Progenitor cell of endocrine pancreas (in vitro differentiated cells): ENCODE measurements around the gene VAMP1. TPM values are rescaled to one million over a fixed set of nuclear protein-coding genes. Genes with fewer than 3 reads are reported as not detected.
A peak's percentile ranks its signal among the peaks of the same experiment; 100 is the strongest.
"Not testable (repeated sequence)": the region's sequence is repeated elsewhere in the genome, so short reads cannot be mapped to it uniquely, and the experiment has no call there.

Experiments used
- DNase-seq: peaks from one replicate; pipeline ENCODE4 v3.0.0; 2021; ENCODE audit warnings: low spot score; ENCODE audit not compliant: unreplicated experiment
- H3K27ac Mint-ChIP-seq: 2 replicates; pipeline ENCODE4 v1.8.0; 2021; ENCODE audit warnings: mild to moderate bottlenecking, moderate library complexity, mixed read lengths
- H3K27me3 Mint-ChIP-seq: 2 replicates; pipeline ENCODE4 v1.8.0; 2021; ENCODE audit warnings: mixed read lengths
- H3K36me3 Mint-ChIP-seq: 2 replicates; pipeline ENCODE4 v1.8.0; 2022; ENCODE audit warnings: mixed read lengths; ENCODE audit not compliant: insufficient read depth
- H3K4me1 Mint-ChIP-seq: 2 replicates; pipeline ENCODE4 v1.8.0; 2021; ENCODE audit warnings: low read depth, mixed read lengths
- H3K4me3 Mint-ChIP-seq: 2 replicates; pipeline ENCODE4 v1.8.0; 2021; ENCODE audit warnings: low read depth, mild to moderate bottlenecking, moderate library complexity, mixed read lengths
- H3K9me3 Mint-ChIP-seq: 2 replicates; pipeline ENCODE4 v1.8.0; 2021; ENCODE audit warnings: low read depth, mixed read lengths
- CTCF ChIP-seq: fragments of 200-600 bp; sonication (generic); IDR thresholded peaks from one replicate; pipeline ENCODE4 v1.5.0; 2021; ENCODE audit warnings: antibody characterized with exemption, mild to moderate bottlenecking; ENCODE audit not compliant: unreplicated experiment
- long read RNA-seq: library from polyadenylated mRNA; unstranded; transcript quantifications from one replicate; pipeline ENCODE4 v2.0.0, GENCODE V29; 2020
- total RNA-seq: library from RNA; stranded (reverse); gene quantifications from 2 replicates; pipeline ENCODE4 v1.2.1, GENCODE V29; 2021

Gene VAMP1
- total RNA-seq: 3.6 and 5.5 TPM in 2 replicates
- long read RNA-seq, partial matches to known transcripts: 0 of 2 reads
- long read RNA-seq, other reads (novel, unspliced or antisense): 0 of 2 reads

- peak; percentile 97 for DNase-seq
- H3K36me3 Mint-ChIP-seq: no peaks in the 10 kb centered on the region
- H3K27ac Mint-ChIP-seq: peak within 1 kb of the TSS; percentile 94
- H3K9me3 Mint-ChIP-seq: no peaks in the 10 kb centered on the region
- peaks cover 12% of the 10 kb centered on the region for H3K4me1 Mint-ChIP-seq
- peaks cover 43% of the 10 kb centered on the region for H3K27me3 Mint-ChIP-seq
- TF ChIP-seq CTCF: peak; percentile 4
- peak within 1 kb of the TSS; percentile 80 for H3K4me3 Mint-ChIP-seq
These were observed at the start of gene VAMP1 for GRCh38 chr12:6470375-6471163. Gene VAMP1 (minus strand): TSS chr12:6470677. CDS start chr12:6470531, 146 bp downstream.

GRCh38 chr12:6520186-6520585, 49.7 kb upstream of the VAMP1 start:
- peaks cover 43% of the 10 kb centered on the region for H3K36me3 Mint-ChIP-seq
- TF ChIP-seq CTCF: no peak
- no peak for DNase-seq
- H3K4me1 Mint-ChIP-seq: no peaks in the 10 kb centered on the region
- H3K9me3 Mint-ChIP-seq: no peaks in the 10 kb centered on the region
- H3K4me3 Mint-ChIP-seq: no peak overlapping the region
- no peaks in the 10 kb centered on the region for H3K27me3 Mint-ChIP-seq
- no peak overlapping the region for H3K27ac Mint-ChIP-seq

GRCh38 chr12:6508087-6508486, 37.6 kb upstream of the VAMP1 start:
- peak overlapping the region; percentile 98 for H3K27ac Mint-ChIP-seq

GRCh38 chr12:6507102-6507998, 36.9 kb upstream of the VAMP1 start:
- Mint-ChIP-seq H3K9me3 (no peaks in the 10 kb centered on the region), H3K4me3 (peak overlapping the region; percentile 35), H3K36me3 (peaks cover 26% of the 10 kb centered on the region), H3K4me1 (peaks cover 8% of the 10 kb centered on the region), H3K27me3 (no peaks in the 10 kb centered on the region), H3K27ac (peak overlapping the region; percentile 98)
- DNase-seq: no peak
- TF ChIP-seq CTCF: no peak

More at GRCh38 chr12:6508087-6508486, 37.6 kb upstream of the VAMP1 start:
- H3K27me3 Mint-ChIP-seq: no peaks in the 10 kb centered on the region
- H3K4me3 Mint-ChIP-seq: no peak overlapping the region
- TF ChIP-seq CTCF: no peak
- no peaks in the 10 kb centered on the region for H3K9me3 Mint-ChIP-seq
- no peak for DNase-seq
- peaks cover 31% of the 10 kb centered on the region for H3K36me3 Mint-ChIP-seq
- H3K4me1 Mint-ChIP-seq: peaks cover 8% of the 10 kb centered on the region

- H3K27ac Mint-ChIP-seq: no peak overlapping the region
- peaks cover 3% of the 10 kb centered on the region for H3K4me1 Mint-ChIP-seq
- no peak for TF ChIP-seq CTCF
- no peaks in the 10 kb centered on the region for H3K9me3 Mint-ChIP-seq
- H3K27me3 Mint-ChIP-seq: no peaks in the 10 kb centered on the region
- no peak for DNase-seq
- H3K4me3 Mint-ChIP-seq: no peak overlapping the region
- H3K36me3 Mint-ChIP-seq: peaks cover 9% of the 10 kb centered on the region
These were observed 30.0 kb upstream of the VAMP1 start for GRCh38 chr12:6500466-6500865.

- Mint-ChIP-seq H3K27ac (peak overlapping the region; percentile 42), H3K4me1 (peaks cover 19% of the 10 kb centered on the region)
- H3K9me3 Mint-ChIP-seq: not testable (repeated sequence)
These were observed 26.8 kb upstream of the VAMP1 start for GRCh38 chr12:6497291-6497690.

More at GRCh38 chr12:6497291-6497690, 26.8 kb upstream of the VAMP1 start:
- H3K4me3 Mint-ChIP-seq, H3K36me3 Mint-ChIP-seq, DNase-seq, H3K27me3 Mint-ChIP-seq: not testable (repeated sequence)
